Upper lobe of right lung (tissue), 1 donor: ENCODE measurements around the gene ACP7. TPM values are rescaled to one million over a fixed set of nuclear protein-coding genes. Genes with fewer than 3 reads are reported as not detected.

Source experiments
- ATAC-seq: fragments of 200-7000 bp; cut with Tn5 transposase; one replicate; pipeline ENCODE4 v1.9.1; 2020; ENCODE audit warnings: mild to moderate bottlenecking, moderate library complexity
- DNase-seq: peaks from one replicate; pipeline ENCODE4 v3.0.0-alpha.2; 2020
- H3K27ac ChIP-seq: fragments of 200-600 bp; one replicate; pipeline ENCODE4 v1.8.0; 2022
- H3K27me3 ChIP-seq: fragments of 200-600 bp; one replicate; pipeline ENCODE4 v1.8.0; 2022; ENCODE audit warnings: mild to moderate bottlenecking
- H3K36me3 ChIP-seq: fragments of 200-600 bp; one replicate; pipeline ENCODE4 v1.8.0; 2022
- H3K4me1 ChIP-seq: fragments of 200-600 bp; one replicate; pipeline ENCODE4 v1.8.0; 2022
- H3K4me3 ChIP-seq: fragments of 200-600 bp; one replicate; pipeline ENCODE4 v1.8.0; 2022; ENCODE audit warnings: mild to moderate bottlenecking
- H3K9me3 ChIP-seq: fragments of 200-600 bp; one replicate; pipeline ENCODE4 v1.8.0; 2022
- intact Hi-C: fragments of 100-400 bp; cut with DNase I; formaldehyde crosslinking; loops from one replicate; pipeline ENCODE4 v1.11.0; 2022
- total RNA-seq: library from RNA; stranded (reverse); fragmentation: NEBNext Ultra II Directional; extraction: Animal tissue kit (Norgen Biotek cat#: 25700); gene quantifications from one replicate; pipeline ENCODE4 v1.2.1, GENCODE V29; 2021
- TF ChIP-seq, protein P1 (sequence below): fragments of 200-600 bp; IDR thresholded peaks from one replicate; pipeline ENCODE4 v1.8.0; 2022; ENCODE audit warnings: antibody characterized with exemption
- donor health status: DM: no; HTN: yes; CAD: no; lungs with severe emphysema.

The ACP7 gene
- total RNA-seq, 1 donor from 2014 or later = not detected

DNA sequence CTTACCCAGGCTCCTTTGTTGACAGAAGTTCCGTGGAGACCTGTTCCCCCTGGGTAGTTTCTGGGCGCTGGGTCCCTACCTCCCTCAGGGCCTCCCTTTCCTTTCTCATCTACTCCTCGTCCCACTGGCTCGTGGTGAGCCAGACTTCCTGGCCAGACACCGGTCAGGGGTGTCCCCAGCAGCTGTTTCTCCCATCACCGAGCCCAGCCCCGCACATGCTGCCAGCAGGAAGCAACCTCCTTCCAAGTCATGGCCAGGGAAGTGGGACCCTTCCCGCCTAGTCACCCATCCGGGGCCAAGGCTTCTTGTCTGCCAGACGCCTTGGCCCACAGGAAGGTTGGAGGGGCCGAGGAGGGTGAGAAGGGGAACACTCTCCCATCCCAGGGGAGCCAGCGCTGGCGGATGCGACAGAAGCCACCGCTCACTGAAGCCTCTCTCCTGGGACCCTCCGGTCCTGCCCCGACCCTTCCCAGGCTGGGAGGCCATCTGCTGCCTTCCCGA lies 47.1 kb downstream of the ACP7 start:
- intact Hi-C loops = no loop called here
- Histone ChIP-seq H3K27ac (peak overlapping the region; percentile 78), H3K27me3 (no peaks in the 10 kb centered on the region), H3K4me3 (no peak overlapping the region), H3K9me3 (no peaks in the 10 kb centered on the region), H3K36me3 (no peaks in the 10 kb centered on the region), H3K4me1 (peaks cover 60% of the 10 kb centered on the region)
- TF ChIP-seq, protein P1, sequence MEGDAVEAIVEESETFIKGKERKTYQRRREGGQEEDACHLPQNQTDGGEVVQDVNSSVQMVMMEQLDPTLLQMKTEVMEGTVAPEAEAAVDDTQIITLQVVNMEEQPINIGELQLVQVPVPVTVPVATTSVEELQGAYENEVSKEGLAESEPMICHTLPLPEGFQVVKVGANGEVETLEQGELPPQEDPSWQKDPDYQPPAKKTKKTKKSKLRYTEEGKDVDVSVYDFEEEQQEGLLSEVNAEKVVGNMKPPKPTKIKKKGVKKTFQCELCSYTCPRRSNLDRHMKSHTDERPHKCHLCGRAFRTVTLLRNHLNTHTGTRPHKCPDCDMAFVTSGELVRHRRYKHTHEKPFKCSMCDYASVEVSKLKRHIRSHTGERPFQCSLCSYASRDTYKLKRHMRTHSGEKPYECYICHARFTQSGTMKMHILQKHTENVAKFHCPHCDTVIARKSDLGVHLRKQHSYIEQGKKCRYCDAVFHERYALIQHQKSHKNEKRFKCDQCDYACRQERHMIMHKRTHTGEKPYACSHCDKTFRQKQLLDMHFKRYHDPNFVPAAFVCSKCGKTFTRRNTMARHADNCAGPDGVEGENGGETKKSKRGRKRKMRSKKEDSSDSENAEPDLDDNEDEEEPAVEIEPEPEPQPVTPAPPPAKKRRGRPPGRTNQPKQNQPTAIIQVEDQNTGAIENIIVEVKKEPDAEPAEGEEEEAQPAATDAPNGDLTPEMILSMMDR = no peak
- DNase-seq = no peak
- peak; percentile 1 for ATAC-seq

DNA sequence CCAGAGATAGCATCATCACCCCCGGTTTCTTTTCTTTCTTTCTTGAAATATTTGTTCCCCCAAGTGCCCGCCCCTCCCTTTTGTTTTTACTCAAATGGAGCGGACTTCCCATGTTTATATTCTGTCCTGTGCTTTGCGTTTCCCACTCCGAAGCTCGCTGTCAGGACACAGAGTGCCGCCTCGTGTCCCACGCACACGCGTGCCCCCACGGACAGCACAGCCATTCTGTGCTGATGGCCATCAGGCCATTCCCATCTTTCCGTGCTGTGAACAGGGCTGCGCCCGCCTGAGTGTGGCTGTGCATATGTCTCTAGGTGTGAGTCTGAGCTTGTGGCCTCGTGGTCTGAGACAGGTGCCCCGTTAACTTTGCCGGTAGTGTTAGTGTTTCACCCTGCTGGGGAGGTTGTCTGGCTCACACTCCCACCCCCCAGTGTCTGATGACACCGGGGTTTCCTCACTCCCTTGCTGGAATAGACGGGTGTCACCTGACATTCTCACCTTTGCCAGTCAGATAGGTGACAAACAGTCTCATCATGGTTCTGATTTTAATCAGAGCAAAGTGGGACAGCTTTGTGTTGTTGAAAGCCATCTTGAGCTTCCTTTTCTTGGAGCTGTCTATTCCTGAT lies 48.3 kb downstream of the ACP7 start:
- Histone ChIP-seq H3K27me3 (no peaks in the 10 kb centered on the region), H3K36me3 (no peaks in the 10 kb centered on the region), H3K4me3 (no peak overlapping the region), H3K27ac (peak overlapping the region; percentile 78), H3K9me3 (no peaks in the 10 kb centered on the region), H3K4me1 (peaks cover 63% of the 10 kb centered on the region)
- TF ChIP-seq, protein P1 = no peak
- intact Hi-C loops = no loop called here
- ATAC-seq = no peak
- DNase-seq = no peak

- H3K27me3 ChIP-seq = no peaks in the 10 kb centered on the region
- no peaks in the 10 kb centered on the region for H3K36me3 ChIP-seq
- H3K4me3 ChIP-seq = peak overlapping the region; percentile 23
- TF ChIP-seq, protein P1 = no peak
- H3K9me3 ChIP-seq = no peaks in the 10 kb centered on the region
- peaks cover 59% of the 10 kb centered on the region for H3K4me1 ChIP-seq
- peak; percentile 85 for DNase-seq
- H3K27ac ChIP-seq = peak overlapping the region; percentile 78
- ATAC-seq = peak; percentile 80
- intact Hi-C loops = no loop called here
Measured at GRCh38 chr19:39133431-39134270, 49.5 kb downstream of the ACP7 start.

- TF ChIP-seq, protein P1 = no peak
- Histone ChIP-seq H3K27ac (no peak overlapping the region), H3K36me3 (no peaks in the 10 kb centered on the region), H3K27me3 (no peaks in the 10 kb centered on the region), H3K4me1 (peaks cover 60% of the 10 kb centered on the region), H3K9me3 (no peaks in the 10 kb centered on the region), H3K4me3 (no peak overlapping the region)
- no peak for ATAC-seq
- DNase-seq = no peak
- intact Hi-C loops = no loop called here
Measured at GRCh38 chr19:39135701-39136100, 51.5 kb downstream of the ACP7 start.

DNA sequence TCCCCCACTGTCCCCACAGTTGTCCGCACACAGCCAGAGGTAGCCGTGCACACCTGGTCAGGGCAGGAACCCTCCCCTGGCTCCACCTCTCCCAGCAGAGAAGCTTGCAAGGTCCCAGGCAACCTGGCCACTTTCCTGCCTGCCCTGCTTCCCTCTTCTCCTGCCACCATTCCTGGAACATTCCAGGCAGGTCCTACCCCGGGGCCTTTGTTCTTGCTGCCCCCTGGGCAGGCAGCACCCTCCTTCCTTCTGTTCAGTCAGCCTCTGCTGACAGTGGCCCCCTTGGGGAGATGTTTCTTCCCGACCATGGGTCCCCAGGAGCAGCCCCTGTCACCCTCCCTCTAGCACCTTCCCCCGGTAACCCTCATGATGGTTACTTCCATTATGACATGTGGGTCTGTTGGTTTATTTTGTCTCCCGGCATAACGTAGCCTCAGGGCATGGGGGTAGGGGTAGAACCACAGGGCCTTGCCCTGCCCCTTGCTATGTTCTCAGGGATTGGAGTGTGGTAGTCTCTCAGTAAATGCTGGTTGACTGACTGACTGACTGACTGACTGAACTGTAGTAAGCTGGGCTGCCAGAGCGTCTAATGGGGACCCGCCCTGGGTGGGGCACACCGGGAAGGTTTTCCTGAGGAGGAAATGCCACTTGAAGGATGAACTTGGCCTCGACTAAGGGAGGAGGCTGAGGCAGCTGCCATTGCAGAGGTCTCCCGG lies 52.2 kb downstream of the ACP7 start:
- ATAC-seq (peak; percentile 7), DNase-seq (no peak)
- intact Hi-C loops = no loop called here
- Histone ChIP-seq H3K27ac (peak overlapping the region; percentile 55), H3K4me3 (peak overlapping the region; percentile 31), H3K36me3 (no peaks in the 10 kb centered on the region), H3K4me1 (peaks cover 53% of the 10 kb centered on the region), H3K27me3 (no peaks in the 10 kb centered on the region), H3K9me3 (no peaks in the 10 kb centered on the region)
- TF ChIP-seq, protein P1 = no peak
